HL-60 (cell line): ENCODE measurements around the gene HOXB4.

Experiments
- DNase-seq, 2 experiments: peaks; one replicate each; pipeline ENCODE4 v3.0.0-alpha.2; 2010 to 2020; ENCODE audit warnings: low read depth in 1 of 2, low spot score in 1 of 2
- H3K27ac ChIP-seq: fragments of 250-450 bp; sonication (Bioruptor Pico); replicated peaks from 2 replicates; pipeline ENCODE4 v1.5.1; 2020; ENCODE audit warnings: mild to moderate bottlenecking, moderate library complexity
- H3K27me3 ChIP-seq: fragments of 250-450 bp; sonication (Bioruptor Pico); 2 replicates; pipeline ENCODE4 v1.5.1; 2021; ENCODE audit warnings: mild to moderate bottlenecking, moderate library complexity; ENCODE audit not compliant: insufficient read depth, poor library complexity, severe bottlenecking
- H3K4me3 ChIP-seq: replicated peaks from 2 replicates; pipeline ENCODE4 v1.5.1; 2011; ENCODE audit warnings: mild to moderate bottlenecking, control low read depth, low read length; ENCODE audit not compliant: insufficient read depth
- GABPA ChIP-seq: IDR thresholded peaks from 2 replicates; pipeline ENCODE4 v1.6.1; 2012; ENCODE audit warnings: low read depth
- POLR2AphosphoS5 ChIP-seq: IDR thresholded peaks from 2 replicates; pipeline ENCODE4 v1.6.1; 2012; ENCODE audit warnings: low read depth
- SPI1 ChIP-seq: IDR thresholded peaks from 2 replicates; pipeline ENCODE4 v1.6.1; 2012; ENCODE audit warnings: low read depth, mild to moderate bottlenecking, borderline replicate concordance
- TF ChIP-seq, protein P1 (sequence below): IDR thresholded peaks from 2 replicates; pipeline ENCODE4 v1.6.1; 2012; ENCODE audit warnings: low read depth; ENCODE audit not compliant: insufficient replicate concordance
- TF ChIP-seq, protein P2 (sequence below): IDR thresholded peaks from one replicate; pipeline ENCODE4 v1.5.1; 2011; ENCODE audit warnings: low read length, control low read depth, inconsistent platforms; ENCODE audit not compliant: insufficient read depth

Gene HOXB4

GRCh38 chr17:48545539-48545938 lies 32.6 kb downstream of the HOXB4 start:
- no peak for TF ChIP-seq SPI1
- no peak for DNase-seq
- Histone ChIP-seq H3K27me3 (peaks cover 72% of the 10 kb centered on the region), H3K27ac (no peak overlapping the region), H3K4me3 (no peak overlapping the region)

DNA sequence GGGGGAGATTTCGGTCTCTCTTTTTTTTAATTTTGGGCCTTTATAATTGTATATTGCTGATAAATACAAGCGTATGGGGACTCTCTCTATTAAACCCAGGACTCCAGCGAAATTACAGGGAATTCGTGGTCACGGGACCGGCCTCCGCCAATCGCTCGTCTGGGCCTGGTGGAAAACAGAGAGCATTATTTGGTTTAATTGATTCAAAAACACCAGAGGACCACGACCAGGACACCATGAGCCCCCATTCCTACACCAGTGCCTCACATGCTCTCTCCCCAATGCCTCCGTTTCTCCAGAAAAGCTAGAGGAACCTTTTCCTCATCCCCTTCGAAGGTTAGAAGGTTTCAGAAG lies 33.2 kb downstream of the HOXB4 start, which contains the start of gene HOXB2:
Gene HOXB2 (minus strand): TSS at position 88 of the 354 bp plus-strand sequence. CDS start 198 bp downstream, outside the sequence.
- Histone ChIP-seq H3K27me3 (peaks cover 78% of the 10 kb centered on the region), H3K27ac (no peak within 1 kb of the TSS), H3K4me3 (no peak within 1 kb of the TSS)
- no peak for DNase-seq
- TF ChIP-seq, protein P1, sequence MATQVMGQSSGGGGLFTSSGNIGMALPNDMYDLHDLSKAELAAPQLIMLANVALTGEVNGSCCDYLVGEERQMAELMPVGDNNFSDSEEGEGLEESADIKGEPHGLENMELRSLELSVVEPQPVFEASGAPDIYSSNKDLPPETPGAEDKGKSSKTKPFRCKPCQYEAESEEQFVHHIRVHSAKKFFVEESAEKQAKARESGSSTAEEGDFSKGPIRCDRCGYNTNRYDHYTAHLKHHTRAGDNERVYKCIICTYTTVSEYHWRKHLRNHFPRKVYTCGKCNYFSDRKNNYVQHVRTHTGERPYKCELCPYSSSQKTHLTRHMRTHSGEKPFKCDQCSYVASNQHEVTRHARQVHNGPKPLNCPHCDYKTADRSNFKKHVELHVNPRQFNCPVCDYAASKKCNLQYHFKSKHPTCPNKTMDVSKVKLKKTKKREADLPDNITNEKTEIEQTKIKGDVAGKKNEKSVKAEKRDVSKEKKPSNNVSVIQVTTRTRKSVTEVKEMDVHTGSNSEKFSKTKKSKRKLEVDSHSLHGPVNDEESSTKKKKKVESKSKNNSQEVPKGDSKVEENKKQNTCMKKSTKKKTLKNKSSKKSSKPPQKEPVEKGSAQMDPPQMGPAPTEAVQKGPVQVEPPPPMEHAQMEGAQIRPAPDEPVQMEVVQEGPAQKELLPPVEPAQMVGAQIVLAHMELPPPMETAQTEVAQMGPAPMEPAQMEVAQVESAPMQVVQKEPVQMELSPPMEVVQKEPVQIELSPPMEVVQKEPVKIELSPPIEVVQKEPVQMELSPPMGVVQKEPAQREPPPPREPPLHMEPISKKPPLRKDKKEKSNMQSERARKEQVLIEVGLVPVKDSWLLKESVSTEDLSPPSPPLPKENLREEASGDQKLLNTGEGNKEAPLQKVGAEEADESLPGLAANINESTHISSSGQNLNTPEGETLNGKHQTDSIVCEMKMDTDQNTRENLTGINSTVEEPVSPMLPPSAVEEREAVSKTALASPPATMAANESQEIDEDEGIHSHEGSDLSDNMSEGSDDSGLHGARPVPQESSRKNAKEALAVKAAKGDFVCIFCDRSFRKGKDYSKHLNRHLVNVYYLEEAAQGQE, result no peak
- TF ChIP-seq GABPA, result no peak
- TF ChIP-seq POLR2AphosphoS5, result no peak
- TF ChIP-seq, protein P2, sequence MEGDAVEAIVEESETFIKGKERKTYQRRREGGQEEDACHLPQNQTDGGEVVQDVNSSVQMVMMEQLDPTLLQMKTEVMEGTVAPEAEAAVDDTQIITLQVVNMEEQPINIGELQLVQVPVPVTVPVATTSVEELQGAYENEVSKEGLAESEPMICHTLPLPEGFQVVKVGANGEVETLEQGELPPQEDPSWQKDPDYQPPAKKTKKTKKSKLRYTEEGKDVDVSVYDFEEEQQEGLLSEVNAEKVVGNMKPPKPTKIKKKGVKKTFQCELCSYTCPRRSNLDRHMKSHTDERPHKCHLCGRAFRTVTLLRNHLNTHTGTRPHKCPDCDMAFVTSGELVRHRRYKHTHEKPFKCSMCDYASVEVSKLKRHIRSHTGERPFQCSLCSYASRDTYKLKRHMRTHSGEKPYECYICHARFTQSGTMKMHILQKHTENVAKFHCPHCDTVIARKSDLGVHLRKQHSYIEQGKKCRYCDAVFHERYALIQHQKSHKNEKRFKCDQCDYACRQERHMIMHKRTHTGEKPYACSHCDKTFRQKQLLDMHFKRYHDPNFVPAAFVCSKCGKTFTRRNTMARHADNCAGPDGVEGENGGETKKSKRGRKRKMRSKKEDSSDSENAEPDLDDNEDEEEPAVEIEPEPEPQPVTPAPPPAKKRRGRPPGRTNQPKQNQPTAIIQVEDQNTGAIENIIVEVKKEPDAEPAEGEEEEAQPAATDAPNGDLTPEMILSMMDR, result no peak
- no peak for TF ChIP-seq SPI1

DNA sequence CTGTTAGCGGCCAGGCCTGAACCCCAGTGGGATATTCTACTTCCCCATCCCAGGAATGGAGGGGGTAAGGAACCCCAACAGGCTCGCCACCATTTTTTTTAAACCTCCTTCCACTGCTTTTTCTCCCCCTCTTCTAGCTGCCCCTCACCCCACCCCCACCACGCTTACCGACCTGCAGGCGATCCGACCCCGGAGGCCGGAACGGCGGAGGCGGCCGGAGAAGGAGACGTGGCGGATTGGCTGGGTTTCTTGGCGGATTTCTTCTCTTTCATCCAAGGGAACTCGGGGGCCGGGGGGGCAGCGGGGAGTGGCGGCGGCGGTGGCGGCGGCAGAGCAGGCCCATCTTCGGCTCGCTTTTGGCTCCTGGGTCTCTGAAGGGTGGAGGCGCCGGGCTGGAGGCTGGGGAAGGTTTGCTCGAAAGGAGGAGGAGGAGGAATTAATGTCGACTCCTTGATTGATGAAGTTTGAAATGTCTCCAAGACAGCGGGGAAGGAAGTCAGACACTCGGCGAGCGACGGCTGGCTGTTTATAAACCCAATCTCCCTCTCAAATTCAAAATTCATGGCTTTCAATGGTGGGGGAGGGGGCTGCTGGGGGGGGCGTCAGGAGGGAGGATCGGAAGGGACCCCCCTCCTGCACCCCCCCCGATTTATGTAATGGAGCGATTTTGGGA lies 33.7 kb downstream of the HOXB4 start:
- no peak overlapping the region for H3K27ac ChIP-seq
- no peak overlapping the region for H3K4me3 ChIP-seq
- H3K27me3 ChIP-seq, result peaks cover 80% of the 10 kb centered on the region
- TF ChIP-seq POLR2AphosphoS5 (no peak), SPI1 (no peak), GABPA (no peak)
- TF ChIP-seq, protein P2, result no peak
- TF ChIP-seq, protein P1, result no peak
- DNase-seq, result no peak

GRCh38 chr17:48543854-48544348 lies 34.2 kb downstream of the HOXB4 start:
- Histone ChIP-seq H3K27me3 (peaks cover 81% of the 10 kb centered on the region), H3K4me3 (no peak overlapping the region), H3K27ac (no peak overlapping the region)
- TF ChIP-seq, protein P2, result no peak
- no peak for TF ChIP-seq POLR2AphosphoS5
- no peak for TF ChIP-seq SPI1
- TF ChIP-seq GABPA, result no peak
- TF ChIP-seq, protein P1, result no peak
- DNase-seq, result no peak
